Activated CD4-positive, alpha-beta T cell treated with anti-CD3 and anti-CD28 coated beads for 4 hours (primary cell): ENCODE data around the gene ENO3.

Source experiments
- DNase-seq, 2 donors: peaks; one replicate each; pipeline ENCODE4 v3.0.0-alpha.2; 2020

ENO3 gene

DNA sequence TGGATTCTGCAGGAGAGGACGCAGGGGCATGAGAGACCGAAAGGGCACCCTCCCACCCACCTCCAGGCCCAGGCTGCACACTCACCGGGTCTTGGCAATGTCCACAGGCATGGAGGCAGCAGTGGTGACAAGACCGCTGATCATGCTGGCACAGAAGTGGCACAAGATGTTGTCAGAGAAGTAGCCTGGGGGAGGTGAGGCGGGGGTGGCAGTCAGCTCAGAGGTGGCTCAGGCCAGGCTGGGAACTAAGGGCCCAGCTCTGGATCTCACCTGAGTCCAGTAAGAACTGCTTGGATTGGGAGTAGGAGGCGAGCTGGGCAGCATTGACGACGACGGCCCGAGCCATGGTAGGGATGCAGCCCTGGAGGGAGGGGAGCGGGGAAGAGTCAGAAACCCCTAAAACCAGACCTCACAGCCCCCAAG lies 12.8 kb upstream of the ENO3 start:
- no peak for DNase-seq

DNA sequence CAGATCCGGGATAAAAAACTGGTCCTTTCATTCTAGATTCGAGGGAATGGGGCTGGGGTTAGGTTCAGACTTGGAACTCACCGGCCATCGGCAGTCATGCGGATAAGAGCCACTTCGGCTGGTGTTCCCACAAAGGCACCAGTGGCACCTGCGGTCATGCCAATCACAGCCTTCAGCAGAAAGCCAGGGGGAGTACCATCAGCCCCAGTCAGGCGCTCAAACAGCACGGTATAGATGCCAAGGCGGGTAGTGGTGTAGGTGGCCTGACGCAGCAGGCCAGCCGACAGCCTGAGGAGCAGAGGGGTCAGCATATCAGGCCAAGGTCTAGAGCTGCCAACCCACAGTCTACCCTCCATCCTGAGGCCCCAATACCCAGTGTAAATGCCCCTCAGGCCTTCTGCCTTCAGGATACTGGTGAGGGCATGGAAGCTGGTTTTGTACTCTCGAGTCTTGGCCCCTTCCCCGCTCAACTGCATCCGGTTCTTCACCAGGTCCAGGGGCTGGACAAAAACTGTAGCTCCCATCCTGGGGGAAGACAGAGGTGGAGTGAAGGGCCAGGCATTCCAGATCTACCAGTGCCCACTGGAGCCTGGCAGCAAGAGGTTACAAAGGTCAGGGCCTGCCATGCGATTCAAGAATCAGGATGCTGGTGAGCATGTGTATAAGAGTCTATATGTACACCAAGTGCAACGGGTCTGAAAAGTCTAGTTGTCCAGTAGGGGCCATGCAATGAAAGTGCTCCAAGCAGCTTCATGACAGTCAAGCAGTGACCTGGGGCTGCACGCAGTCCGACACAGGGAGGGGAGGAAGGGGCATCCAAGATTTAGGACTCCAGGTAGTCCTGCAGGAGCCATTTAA lies 12.0 kb upstream of the ENO3 start:
- no peak for DNase-seq

DNA sequence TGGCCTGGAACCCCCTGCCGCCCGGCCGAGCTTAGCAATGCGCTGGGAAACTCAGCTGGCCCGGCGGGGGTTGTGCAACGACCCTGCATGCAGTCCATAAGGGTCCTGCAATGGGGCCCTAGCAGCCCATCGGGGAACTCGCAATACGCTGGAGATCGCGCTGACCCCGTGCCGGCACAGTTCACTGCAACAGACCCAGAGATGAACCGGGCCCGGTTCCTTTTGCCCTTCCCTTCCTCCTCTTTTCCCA lies 11.4 kb upstream of the ENO3 start:
- peak in 1 of 2 donors; percentile 31 for DNase-seq

DNA sequence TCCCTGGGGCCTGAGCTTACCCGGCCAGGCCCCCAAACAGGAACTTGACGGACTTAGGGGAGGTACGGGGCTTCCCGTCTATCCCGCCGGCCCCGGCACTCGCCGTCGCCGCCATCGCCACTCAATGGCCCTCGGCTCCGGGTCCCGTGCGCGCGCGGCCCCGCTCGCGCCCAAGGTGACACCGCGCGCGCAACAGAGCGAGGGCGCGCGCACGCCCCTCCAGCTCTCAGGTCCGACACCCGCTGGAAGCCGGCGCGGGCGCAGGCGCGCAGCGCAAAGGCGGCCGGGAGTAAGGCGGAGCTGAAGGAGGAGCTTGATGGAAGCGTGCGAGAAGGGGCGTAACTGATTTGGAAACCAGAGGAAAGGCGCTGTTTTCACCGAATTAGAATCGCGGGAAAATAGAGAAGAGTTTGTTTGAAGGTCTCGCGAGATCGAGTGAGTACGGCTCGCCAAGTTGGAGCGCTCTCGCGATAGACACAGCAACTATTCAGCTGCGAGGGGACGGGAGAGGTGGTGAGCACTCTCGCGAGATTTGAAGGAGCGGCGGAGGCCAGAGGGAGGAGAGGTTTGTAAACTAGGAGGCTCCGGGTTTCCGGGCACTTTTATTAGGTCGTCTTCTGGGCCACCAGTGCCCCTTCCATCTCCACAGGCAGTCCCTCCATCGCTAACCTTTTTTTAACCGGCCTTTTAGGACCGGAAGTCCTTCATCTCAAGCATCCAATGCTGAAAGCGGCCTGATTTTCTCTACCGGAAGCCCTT lies 10.9 kb upstream of the ENO3 start, which contains the start of the genes RNF167 and SLC25A11:
TSS of gene RNF167 (plus strand) at position 473 of the 759 bp plus-strand sequence. CDS start 642 bp downstream, outside the sequence.
TSS of gene SLC25A11 (minus strand) at position 251 of the 759 bp plus-strand sequence. CDS start at position 115, 136 bp downstream.
- DNase-seq, result peak; percentile 95 to 96

DNA sequence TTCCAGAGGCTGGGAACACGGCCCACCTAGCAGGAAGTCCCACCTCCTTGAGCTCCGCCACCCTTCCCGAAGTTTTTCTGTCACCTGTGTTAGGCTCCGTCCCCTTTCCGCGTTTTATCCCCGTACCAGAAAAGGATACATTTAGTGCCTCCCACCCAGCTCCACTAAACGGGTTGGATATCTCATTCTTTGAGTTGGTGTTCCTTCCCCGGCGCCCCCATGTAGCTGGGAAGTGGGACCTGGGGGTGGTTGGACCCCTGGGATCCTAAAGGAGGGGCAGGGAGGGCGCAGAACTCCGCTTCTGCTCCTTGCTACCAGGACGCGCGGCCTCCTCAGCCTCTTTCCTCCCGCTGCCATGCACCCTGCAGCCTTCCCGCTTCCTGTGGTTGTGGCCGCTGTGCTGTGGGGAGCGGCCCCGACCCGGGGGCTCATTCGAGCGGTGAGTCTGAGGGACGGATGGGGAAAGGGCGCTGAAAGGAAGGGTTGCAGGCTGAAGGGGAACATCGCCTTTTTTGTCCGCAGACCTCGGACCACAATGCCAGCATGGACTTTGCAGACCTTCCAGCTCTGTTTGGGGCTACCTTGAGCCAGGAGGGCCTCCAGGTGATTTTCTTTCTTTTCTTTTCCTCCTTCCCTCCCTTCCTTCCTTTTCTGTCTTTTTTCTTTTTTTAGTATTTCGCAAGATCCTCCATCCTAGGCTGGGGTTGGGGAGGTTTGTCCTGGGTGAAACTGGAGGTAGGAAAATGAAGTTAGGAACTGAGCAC lies 10.2 kb upstream of the ENO3 start:
- peak in 1 of 2 donors; percentile 37 for DNase-seq

DNA sequence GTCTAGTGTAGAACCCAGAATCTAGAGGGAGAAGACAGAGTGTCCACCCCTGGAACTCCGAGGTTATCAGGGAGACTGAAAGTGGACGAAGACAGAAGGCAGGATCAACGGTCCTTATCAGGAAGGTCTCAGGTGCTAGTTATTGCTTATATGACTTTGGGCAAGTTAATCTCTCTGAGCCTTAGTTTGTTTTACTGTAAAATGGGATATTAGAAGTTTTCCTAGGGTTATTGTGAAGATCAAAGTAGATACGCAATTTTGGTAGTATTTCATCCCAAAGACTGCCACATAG lies 9.7 kb upstream of the ENO3 start:
- no peak for DNase-seq

DNA sequence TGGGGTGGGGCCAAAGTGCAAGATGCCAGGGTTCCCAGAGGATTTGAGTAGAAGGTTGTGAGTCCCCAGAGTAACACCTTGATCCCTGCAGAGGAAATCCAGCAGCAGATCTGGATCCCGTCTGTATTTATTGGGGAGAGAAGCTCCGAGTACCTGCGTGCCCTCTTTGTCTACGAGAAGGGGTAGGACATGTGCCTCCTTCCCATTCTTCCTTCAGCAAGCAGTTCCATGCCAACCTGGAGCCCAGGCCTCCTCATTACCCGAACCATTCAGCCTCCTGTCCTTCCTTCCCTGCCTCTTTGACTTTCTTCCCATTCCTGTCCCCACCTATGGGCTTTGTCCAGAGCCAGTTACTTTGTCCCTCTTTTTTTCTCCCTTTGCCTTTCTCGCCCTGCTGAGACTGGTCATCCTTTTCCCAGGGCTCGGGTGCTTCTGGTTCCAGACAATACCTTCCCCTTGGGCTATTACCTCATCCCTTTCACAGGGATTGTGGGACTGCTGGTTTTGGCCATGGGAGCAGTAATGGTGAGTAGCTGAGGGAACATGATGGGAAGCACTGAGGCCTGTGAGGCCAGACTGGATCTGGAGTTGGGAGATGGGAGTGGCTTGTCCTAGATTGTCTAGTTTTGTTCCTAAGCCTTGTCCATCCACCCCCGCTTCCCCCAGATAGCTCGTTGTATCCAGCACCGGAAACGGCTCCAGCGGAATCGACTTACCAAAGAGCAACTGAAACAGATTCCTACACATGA lies 8.0 kb upstream of the ENO3 start:
- no peak for DNase-seq

DNA sequence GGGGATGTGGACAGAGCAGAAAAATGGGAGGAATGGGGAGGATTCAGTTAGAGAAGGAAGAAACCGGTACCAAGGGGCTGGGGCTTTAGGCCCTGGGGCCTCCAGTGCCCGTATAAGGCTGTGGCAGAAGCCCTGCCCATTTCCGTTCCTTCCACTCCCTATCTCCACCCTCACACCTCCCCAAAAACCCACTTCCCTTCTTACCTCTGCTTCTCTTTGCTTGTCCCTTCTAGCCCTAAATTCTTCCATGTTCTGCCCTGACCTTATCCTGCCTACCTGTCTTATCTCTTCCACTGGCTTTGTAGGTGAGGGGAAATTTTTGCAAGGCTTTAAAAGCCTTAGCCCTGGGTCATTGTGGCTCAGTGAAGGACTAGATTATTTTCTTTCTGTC lies 6.8 kb upstream of the ENO3 start:
- peak in 1 of 2 donors; percentile 47 for DNase-seq

DNA sequence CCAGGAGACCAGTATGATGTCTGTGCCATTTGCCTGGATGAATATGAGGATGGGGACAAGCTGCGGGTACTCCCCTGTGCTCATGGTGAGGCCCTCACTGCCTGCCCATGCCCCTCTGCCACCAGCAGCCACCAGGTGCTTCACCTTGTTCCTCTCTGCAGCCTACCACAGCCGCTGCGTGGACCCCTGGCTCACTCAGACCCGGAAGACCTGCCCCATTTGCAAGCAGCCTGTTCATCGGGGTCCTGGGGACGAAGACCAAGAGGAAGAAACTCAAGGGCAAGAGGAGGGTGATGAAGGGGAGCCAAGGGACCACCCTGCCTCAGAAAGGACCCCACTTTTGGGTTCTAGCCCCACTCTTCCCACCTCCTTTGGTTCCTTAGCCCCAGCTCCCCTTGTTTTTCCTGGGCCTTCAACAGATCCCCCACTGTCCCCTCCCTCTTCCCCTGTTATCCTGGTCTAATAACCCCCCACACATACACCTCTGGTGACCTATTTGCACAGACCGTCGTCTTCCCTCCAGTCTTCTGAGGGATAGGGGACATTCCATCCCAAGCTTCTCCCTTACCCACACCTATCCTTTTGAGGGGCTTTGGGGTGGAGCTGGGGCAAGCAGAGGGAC lies 6.3 kb upstream of the ENO3 start:
- DNase-seq, result peak in 1 of 2 donors; percentile 28

DNA sequence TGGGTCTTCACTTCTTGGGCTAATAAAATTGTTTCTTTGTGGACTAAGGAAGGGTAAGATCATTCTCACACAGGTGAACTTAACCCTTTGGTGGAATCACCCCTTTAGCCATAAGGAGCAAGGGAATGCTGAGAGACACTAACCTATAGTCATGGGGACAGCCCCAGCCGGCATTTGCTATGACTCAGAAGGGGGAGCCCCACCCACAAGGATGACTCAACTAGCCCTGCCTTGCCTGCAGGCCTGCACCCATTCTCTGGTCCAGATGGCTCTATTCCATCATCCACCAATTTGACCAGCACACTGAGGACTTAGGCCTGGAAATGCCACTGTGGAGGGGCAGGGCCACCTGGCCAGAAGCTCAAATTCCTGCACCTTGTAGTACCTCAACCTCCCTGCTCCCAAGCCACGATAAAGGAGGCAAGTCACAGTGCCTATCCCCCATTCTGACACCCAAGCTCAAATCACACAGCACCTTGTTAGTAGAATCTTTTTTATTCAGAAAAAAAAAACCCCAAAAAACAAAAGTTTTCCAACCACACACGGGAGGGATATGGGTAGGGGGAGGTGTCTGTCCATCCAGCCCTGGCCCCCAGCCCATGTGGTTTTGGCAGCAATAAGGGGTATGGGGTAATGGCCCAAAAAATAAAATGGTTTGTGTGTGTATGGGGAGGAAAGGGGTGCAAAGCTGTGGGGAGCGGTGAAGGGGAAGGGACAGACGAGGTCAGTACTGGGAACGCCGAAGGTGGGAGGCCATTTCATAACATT lies 5.6 kb upstream of the ENO3 start:
- peak; percentile 84 to 87 for DNase-seq

DNA sequence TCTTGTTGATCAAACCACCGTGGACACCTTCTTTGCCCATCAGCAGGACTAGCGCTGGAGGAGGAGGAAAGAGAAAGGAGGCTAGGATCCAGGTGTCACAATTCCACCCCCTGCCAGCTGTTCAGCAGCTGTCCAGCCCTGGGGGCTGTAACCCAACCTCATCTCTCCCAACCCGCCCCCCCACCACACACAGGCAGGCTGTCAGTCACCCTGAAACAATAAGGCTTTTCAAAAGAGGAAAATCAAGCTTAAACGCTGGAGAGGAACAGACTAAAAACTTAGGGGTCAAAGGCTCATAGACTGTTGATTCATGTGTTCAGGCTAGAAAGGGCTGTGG lies 5.0 kb upstream of the ENO3 start:
- DNase-seq, result no peak

DNA sequence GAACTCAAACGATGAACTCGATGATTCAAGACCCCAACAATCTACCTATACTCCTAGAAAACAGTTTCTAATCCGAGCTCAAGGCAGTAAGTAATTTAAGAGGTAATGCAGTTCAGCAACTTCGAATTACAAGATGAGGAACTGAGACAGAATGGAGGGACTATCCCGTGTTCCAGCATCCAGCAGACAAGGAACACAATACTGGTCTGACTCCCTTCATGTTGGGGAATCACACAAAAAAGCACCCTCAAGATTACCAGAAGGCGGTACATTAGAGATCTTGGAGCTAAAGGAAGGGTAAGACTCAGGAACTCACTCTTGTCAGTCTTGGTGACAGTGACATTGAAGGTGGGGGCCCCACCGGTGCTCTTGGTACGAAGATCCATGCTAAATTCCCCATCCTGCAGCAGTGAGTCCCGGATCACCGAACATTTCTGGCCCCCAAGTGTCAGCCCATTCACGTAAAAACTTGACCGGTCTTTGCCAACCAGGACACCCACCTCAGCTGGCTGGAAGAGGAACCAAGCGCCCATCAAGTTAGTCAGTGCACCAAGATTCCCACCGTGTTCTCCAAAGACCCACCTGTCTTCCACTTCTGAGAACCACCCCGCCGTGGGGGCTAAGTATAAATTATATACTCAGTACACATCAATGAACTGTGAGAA lies 4.5 kb upstream of the ENO3 start:
- no peak for DNase-seq

DNA sequence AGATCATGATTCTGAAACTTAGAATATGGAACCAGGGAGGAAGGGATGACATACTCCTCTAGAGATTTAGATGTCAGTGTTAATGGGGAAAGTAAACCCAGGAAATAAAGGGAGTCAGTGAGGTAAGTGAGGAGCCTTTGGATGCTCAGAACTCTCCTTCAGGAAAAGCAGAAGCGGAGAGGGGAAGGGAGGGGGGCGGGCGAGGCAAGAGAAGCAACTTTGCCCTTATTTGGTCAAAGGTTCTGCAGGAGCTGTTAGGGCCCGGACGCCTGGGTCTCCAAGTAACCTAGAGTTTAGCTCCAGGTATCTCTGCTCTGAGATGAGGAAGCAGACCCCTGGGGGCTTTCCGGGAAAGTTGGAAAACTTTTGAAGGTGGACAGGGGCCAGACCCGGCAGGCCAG lies 3.9 kb upstream of the ENO3 start:
- DNase-seq, result no peak

DNA sequence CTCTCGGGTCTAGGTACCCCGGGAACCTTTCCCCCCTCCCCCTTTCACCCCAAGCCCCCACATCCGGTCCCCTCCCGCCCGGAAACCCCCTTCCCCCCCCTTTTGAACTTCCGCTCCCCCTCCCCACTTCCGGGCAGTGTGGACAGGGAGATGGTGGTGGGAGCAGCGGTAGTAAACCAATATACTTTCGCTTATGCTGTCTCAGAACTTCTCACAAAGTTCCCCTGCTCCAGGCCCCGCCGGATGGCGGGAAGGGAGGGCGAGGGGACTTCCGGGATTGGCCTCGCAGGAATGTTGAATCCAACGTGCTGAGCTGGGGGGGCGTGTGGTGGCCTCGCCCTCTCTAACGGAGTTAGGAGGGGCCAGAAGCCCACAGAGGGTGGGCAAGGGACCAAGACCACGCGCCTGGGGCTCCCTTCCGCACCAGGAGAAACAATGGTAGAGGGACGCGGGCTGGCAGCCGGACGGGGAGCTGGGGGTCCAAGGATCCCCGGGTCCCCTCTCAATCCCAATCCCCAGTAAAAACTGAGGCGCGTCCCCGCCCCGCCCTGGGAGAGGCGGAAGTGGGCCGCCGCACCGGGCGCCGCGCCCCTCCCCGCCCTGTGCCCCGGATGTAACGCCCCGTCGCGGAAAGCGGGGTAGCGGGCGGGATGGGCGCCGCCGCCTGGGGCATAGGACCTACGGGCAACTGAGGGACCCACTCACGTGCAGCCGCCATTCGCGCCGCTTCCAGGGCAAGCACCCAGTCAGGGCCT lies 3.3 kb upstream of the ENO3 start:
- peak; percentile 66 to 67 for DNase-seq

DNA sequence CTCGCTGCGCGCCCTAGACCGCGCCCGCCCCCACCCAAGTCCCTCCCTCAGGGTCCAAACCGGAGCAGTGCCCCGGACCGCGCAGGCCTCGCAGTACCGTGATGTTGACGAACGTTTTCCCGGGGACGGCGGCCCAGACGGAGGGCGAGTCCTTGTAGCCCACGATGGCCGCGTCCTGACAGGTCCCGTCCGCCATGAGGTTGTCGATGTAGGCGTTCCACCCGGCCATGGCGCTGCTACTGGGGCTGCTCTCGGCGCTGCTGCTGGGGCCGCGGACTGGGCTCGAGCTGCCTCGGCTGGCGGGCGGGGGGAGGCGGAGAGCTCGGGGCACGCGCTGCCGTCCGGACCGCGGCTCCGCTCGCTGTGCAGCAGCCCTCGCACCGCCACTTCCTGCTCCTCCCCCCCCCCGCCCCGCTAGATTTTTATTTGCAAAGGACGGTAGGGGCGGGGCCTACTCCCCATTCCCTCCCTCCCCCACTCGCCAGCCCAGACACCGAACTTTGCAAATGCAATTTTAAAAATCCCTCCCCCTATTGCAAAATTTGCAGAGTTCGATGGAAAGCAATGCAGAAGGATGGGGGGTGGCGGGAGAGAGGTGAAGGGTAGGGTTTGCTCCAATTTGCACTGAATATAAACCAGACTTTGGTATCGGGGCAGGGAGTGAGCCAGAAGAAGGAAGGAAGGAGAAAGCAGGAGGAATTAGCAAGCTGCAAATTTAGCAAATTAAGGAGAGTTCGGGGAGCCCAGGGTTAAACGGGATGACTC lies 2.6 kb upstream of the ENO3 start, which contains the start of gene PFN1:
TSS of gene PFN1 (minus strand) at position 365 of the 765 bp plus-strand sequence. CDS start at position 229, 136 bp downstream.
- peak; percentile 92 for DNase-seq

DNA sequence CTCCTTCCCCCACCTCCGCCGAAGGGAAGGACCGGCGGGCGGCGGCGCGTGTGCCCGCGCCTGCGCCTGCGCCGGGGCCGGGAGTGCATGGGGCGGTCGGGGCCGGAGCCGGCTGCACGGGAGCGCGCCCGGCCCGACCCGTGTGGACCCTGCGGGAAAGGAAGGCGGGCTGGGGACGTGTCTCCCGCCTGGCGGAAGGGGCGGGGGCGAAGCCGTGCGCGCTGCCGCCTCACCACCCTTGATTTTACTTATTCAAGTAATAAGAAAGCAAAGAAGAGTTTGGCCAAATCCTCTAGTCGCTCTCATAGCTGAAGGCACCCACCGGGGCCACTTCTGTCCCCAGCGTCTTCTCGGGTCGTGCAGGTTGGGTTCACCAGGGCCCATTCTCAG lies 2.0 kb upstream of the ENO3 start:
- peak; percentile 58 to 74 for DNase-seq

DNA sequence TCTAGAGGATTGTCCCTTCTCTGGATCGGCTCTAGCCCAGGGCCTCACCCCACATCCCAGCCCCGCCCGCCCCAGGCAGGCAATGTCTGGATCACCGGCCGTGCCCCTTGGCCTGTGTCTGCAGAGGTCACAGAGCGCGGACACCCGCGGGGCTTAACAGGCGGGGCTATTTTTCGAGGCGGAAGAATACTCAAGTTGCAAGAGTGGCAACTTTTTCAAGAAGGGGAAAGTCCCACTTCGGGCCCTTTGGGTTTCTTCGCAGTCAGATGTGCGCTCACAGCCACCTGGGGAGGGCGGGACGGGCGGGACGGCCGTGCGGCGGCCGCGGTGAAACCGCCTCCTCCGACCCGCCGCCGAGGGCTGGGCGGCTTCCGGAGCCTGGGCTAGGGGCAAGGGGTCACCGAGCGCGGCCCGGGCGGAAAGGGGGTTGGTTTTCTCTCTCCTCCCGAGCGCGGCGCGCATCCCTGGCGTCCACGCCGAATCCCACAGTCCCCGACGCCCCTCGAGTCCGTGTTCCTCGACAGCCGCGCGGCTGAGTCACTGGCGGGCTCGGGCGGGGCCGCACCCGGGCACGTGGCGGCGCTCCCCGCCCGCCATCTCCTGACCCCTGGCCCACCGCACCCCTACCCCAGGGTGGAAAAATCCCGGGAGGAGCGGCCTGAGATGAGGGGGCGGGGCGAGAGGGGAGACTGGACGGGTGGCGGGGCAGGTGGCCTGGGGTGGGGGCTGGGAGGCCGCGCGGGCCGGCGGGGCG lies 1.4 kb upstream of the ENO3 start:
- DNase-seq, result peak; percentile 75 to 84

DNA sequence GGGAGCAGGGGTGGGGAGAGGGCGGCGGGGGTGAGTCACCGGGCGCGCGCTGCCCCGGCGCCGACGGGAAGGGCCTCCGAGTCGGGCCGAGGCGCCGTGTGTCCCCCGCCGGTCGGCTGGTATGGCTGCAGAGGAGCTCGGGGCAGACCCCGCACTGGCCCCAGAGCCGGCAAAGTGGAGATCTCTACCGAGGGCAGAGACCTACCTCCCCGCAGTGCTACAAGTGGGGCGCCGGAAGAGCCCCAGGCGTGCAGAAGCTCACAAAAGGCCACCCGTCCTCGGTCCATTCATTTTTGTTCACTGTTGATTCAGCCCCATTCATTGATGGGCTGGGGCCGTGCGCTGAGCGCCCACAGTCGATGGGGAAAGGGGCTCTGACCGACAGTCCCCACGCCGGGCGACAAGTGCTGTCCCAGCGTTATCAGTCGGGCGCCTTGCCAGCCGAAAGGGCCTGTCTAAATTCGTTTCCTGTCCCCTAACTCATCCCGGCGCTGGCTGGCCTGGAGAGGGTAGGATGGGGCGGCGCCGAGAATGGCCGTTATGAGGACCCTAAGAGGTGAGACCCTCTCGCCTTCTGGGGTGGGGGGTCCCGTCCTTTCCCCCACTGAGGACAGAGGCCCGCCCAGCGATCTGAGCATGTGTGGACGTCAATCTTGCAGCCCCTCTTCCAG lies 709 bp upstream of the ENO3 start:
- DNase-seq, result peak in 1 of 2 donors; percentile 74
